CD14-positive monocyte (primary cell): ENCODE data around the gene TSSK6. TPM values are rescaled to one million over a fixed set of nuclear protein-coding genes. Genes with fewer than 3 reads are reported as not detected.

Experiments
- DNase-seq, 3 donors: peaks; one replicate each; pipeline ENCODE4 v3.0.0-alpha.2; 2011 to 2022
- H2AFZ ChIP-seq: 2 replicates; pipeline ENCODE4 v1.6.0; 2012; ENCODE audit warnings: mild to moderate bottlenecking, low read depth, low read length, inconsistent platforms; ENCODE audit not compliant: insufficient read depth, poor library complexity, severe bottlenecking
- H3K27ac ChIP-seq, 2 donors: 1 replicate in 1 of 2; 2 replicates in 1 of 2; pipeline ENCODE4 v1.5.1; 2012 to 2013; ENCODE audit warnings: low read length in 2 of 2, control low read depth in 1 of 2, inconsistent platforms in 1 of 2, low read depth in 1 of 2, mild to moderate bottlenecking in 1 of 2
- H3K27me3 ChIP-seq, 2 donors: one replicate each; pipeline versions ENCODE4 v1.6.0 to v1.6.1; 2011 to 2013; ENCODE audit warnings: low read length in 2 of 2; ENCODE audit not compliant: control insufficient read depth in 2 of 2, insufficient read depth in 2 of 2
- H3K36me3 ChIP-seq, 2 donors: replicated peaks in 1 of 2; 1 replicate in 1 of 2; 2 replicates in 1 of 2; pipeline versions ENCODE4 v1.5.1 to v1.6.1; 2012 to 2013; ENCODE audit warnings: low read length in 2 of 2, control low read depth in 1 of 2, inconsistent platforms in 1 of 2, mild to moderate bottlenecking in 1 of 2; ENCODE audit not compliant: insufficient read depth in 2 of 2, control insufficient read depth in 1 of 2
- H3K4me1 ChIP-seq, 2 donors: 1 replicate in 1 of 2; 2 replicates in 1 of 2; pipeline versions ENCODE4 v1.5.1 to v1.6.1; 2012 to 2013; ENCODE audit warnings: low read length in 2 of 2, control low read depth in 1 of 2, inconsistent platforms in 1 of 2, mild to moderate bottlenecking in 1 of 2, moderate library complexity in 1 of 2; ENCODE audit not compliant: insufficient read depth in 2 of 2, control insufficient read depth in 1 of 2
- H3K4me2 ChIP-seq: replicated peaks from 2 replicates; pipeline ENCODE3; 2012; ENCODE audit warnings: low read length, moderate library complexity, mild to moderate bottlenecking; ENCODE audit not compliant: poor library complexity, severe bottlenecking; ENCODE audit errors: extremely low read depth
- H3K4me3 ChIP-seq, 3 experiments: fragments of 200-600 bp in 1 of 3; sonication (generic) in 1 of 3; replicated peaks in 1 of 3; 1 replicate in 2 of 3; 2 replicates in 1 of 3; pipeline ENCODE4 v1.5.1; 2011 to 2013; ENCODE audit warnings: low read length in 3 of 3, mild to moderate bottlenecking in 3 of 3, control low read depth in 2 of 3, low read depth in 2 of 3, inconsistent platforms in 1 of 3, moderate library complexity in 1 of 3
- H3K79me2 ChIP-seq: 2 replicates; pipeline ENCODE4 v1.6.0; 2012; ENCODE audit warnings: mild to moderate bottlenecking, control low read depth, inconsistent platforms, low read length, moderate library complexity; ENCODE audit not compliant: insufficient read depth
- H3K9ac ChIP-seq: 2 replicates; pipeline ENCODE4 v1.6.0; 2017; ENCODE audit warnings: low read length, mild to moderate bottlenecking; ENCODE audit not compliant: insufficient read depth, poor library complexity, severe bottlenecking
- H3K9me3 ChIP-seq, 2 donors: replicated peaks in 1 of 2; 1 replicate in 1 of 2; 2 replicates in 1 of 2; pipeline versions ENCODE4 v1.5.1 to v1.6.1; 2012 to 2013; ENCODE audit warnings: low read length in 2 of 2, control low read depth in 1 of 2; ENCODE audit not compliant: control insufficient read depth in 1 of 2, insufficient read depth in 1 of 2
- H4K20me1 ChIP-seq: 2 replicates; pipeline ENCODE4 v1.6.0; 2012; ENCODE audit warnings: mild to moderate bottlenecking, low read length, control low read depth, moderate library complexity; ENCODE audit not compliant: insufficient read depth
- H3K27ac Mint-ChIP-seq, 7 donors: one replicate each; pipeline ENCODE4 v1.8.0; 2020; ENCODE audit warnings: mild to moderate bottlenecking in 7 of 7, mixed read lengths in 7 of 7, moderate library complexity in 6 of 7, inconsistent platforms in 2 of 7
- H3K27me3 Mint-ChIP-seq, 3 donors: one replicate each; pipeline ENCODE4 v1.8.0; 2021 to 2022; ENCODE audit warnings: low read depth in 3 of 3, mild to moderate bottlenecking in 3 of 3, mixed read lengths in 3 of 3, moderate library complexity in 3 of 3, inconsistent platforms in 1 of 3
- H3K36me3 Mint-ChIP-seq, 2 donors: one replicate each; pipeline ENCODE4 v1.8.0; 2020; ENCODE audit warnings: mixed read lengths in 2 of 2, inconsistent platforms in 1 of 2, mild to moderate bottlenecking in 1 of 2
- H3K4me1 Mint-ChIP-seq: one replicate; pipeline ENCODE4 v1.8.0; 2020; ENCODE audit warnings: mild to moderate bottlenecking, mixed read lengths
- H3K4me3 Mint-ChIP-seq, 2 donors: one replicate each; pipeline ENCODE4 v1.8.0; 2020; ENCODE audit warnings: mild to moderate bottlenecking in 2 of 2, mixed read lengths in 2 of 2, moderate library complexity in 1 of 2
- H3K9me3 Mint-ChIP-seq, 7 donors: one replicate each; pipeline ENCODE4 v1.8.0; 2020 to 2022; ENCODE audit warnings: mixed read lengths in 7 of 7, mild to moderate bottlenecking in 6 of 7, moderate library complexity in 6 of 7, inconsistent platforms in 2 of 7
- WGBS: methylation state at CpG from one replicate; pipeline ENCODE4 v1.1.5; 2013; ENCODE audit warnings: missing lambda C conversion rate; ENCODE audit not compliant: insufficient coverage; 5-methylcytosine and 5-hydroxymethylcytosine counted together
- intact Hi-C, 2 donors: fragments of 100-400 bp; cut with micrococcal nuclease; formaldehyde crosslinking; loops; one replicate each; pipeline versions ENCODE4 v1.15.0 to v1.15.1; 2023
- polyA plus RNA-seq, 3 donors: library from polyadenylated mRNA; depleted of rRNA in 1 of 3; unstranded in 2 of 3; stranded (reverse) in 1 of 3; fragments of 300-500 nt in 2 of 3; fragments of >200 nt in 1 of 3; fragmentation: Illumina TruSeq in 2 of 3; gene quantifications; 1 replicate in 2 of 3; 2 replicates in 1 of 3; pipeline ENCODE4 v1.2.3, GENCODE V29; 2012 to 2021
- TF ChIP-seq, protein P1 (sequence below): fragments of 200-600 bp; IDR thresholded peaks from one replicate; pipeline ENCODE4 v1.8.0; 2022; ENCODE audit warnings: antibody characterized with exemption, mild to moderate bottlenecking

TSSK6 gene
- polyA plus RNA-seq, 3 donors = 0.27 to 0.80 TPM; not detected in 1

DNA sequence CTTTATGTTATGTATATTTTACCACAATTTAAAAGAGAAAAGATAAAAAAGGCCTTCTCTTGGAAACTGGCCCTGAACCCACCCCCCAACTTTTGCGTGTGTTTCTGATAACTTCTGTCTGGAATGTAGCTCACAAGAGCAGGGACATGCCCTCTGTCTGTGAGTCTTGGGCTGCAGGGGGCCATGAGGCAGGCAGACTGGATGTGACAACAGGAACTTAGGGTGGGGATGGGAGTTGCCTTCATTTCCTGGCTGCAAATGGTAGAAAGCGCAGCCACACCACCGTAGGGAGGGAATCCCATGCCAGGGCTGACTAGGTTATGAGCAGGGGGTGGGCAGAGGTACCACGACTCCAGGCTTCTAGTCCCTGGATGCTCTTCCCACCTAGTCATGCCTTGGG lies 44.6 kb upstream of the TSSK6 start:
- H3K27ac ChIP-seq = no peak overlapping the region
- no peaks in the 10 kb centered on the region for H3K79me2 ChIP-seq
- no peaks in the 10 kb centered on the region for H3K36me3 Mint-ChIP-seq
- H4K20me1 ChIP-seq = no peaks in the 10 kb centered on the region
- no peak overlapping the region for H3K4me3 Mint-ChIP-seq
- no peaks in the 10 kb centered on the region for H3K36me3 ChIP-seq
- 66% methylated on average over 2 of the region's 4 CpGs for WGBS
- peaks cover 0 to 3% of the 10 kb centered on the region in 2 donors for H3K4me1 ChIP-seq
- H3K9ac ChIP-seq = no peak overlapping the region
- peaks cover 0 to 10% (median 3%) of the 10 kb centered on the region in 3 donors for H3K27me3 Mint-ChIP-seq
- DNase-seq = no peak
- no peaks in the 10 kb centered on the region for H3K9me3 ChIP-seq
- H3K4me1 Mint-ChIP-seq = peaks cover 6% of the 10 kb centered on the region
- no peak overlapping the region for H3K27ac Mint-ChIP-seq
- peak overlapping the region; percentile 21 for H2AFZ ChIP-seq
- H3K4me2 ChIP-seq = no peak overlapping the region
- no peaks in the 10 kb centered on the region for H3K9me3 Mint-ChIP-seq
- H3K4me3 ChIP-seq = no peak overlapping the region
- TF ChIP-seq, protein P1, sequence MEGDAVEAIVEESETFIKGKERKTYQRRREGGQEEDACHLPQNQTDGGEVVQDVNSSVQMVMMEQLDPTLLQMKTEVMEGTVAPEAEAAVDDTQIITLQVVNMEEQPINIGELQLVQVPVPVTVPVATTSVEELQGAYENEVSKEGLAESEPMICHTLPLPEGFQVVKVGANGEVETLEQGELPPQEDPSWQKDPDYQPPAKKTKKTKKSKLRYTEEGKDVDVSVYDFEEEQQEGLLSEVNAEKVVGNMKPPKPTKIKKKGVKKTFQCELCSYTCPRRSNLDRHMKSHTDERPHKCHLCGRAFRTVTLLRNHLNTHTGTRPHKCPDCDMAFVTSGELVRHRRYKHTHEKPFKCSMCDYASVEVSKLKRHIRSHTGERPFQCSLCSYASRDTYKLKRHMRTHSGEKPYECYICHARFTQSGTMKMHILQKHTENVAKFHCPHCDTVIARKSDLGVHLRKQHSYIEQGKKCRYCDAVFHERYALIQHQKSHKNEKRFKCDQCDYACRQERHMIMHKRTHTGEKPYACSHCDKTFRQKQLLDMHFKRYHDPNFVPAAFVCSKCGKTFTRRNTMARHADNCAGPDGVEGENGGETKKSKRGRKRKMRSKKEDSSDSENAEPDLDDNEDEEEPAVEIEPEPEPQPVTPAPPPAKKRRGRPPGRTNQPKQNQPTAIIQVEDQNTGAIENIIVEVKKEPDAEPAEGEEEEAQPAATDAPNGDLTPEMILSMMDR = no peak
- intact Hi-C loops = no loop called here
- H3K27me3 ChIP-seq = no peaks in the 10 kb centered on the region

DNA sequence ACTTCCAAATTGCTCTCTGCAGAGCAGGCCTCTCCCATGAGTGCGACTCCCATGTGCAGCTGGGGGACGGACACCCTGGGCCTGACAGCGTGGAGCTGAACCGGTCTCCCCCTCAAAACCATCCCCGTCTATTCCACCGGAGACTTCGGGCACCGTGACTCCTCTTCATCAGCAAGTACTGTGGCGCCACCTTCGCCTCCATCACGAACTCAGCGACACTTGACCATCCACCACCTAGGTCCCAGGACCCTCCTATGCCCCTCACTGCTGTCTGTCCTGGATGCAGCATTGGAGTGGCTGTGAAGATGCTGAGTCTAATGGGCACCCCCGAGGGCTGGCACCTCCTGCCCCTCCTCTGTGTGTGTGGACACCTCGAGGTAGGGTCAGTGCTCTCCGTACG lies 43.3 kb upstream of the TSSK6 start:
- Histone ChIP-seq H3K79me2 (no peaks in the 10 kb centered on the region), H3K36me3 (no peaks in the 10 kb centered on the region), H3K27ac (no peak overlapping the region), H3K4me3 (no peak overlapping the region), H2AFZ (no peak overlapping the region), H3K9ac (no peak overlapping the region), H3K9me3 (no peaks in the 10 kb centered on the region), H3K4me2 (no peak overlapping the region), H3K4me1 (peaks cover 0 to 3% of the 10 kb centered on the region in 2 donors), H3K27me3 (no peaks in the 10 kb centered on the region), H4K20me1 (no peaks in the 10 kb centered on the region)
- Mint-ChIP-seq H3K4me3 (no peak overlapping the region), H3K36me3 (no peaks in the 10 kb centered on the region), H3K27ac (peak overlapping the region in 1 of 7 donors; percentile 52), H3K27me3 (peaks cover 0 to 11% (median 3%) of the 10 kb centered on the region in 3 donors), H3K4me1 (peaks cover 6% of the 10 kb centered on the region), H3K9me3 (no peaks in the 10 kb centered on the region)
- 99% methylated on average over 13 of the region's 16 CpGs for WGBS
- TF ChIP-seq, protein P1 = no peak
- DNase-seq = no peak
- intact Hi-C loops = no loop called here
